Mammary epithelial cell (primary cell): ENCODE data around the gene IQSEC1.

Source experiments
- CTCF ChIP-seq, 2 donors: IDR thresholded peaks in 1 of 2; conservative IDR thresholded peaks in 1 of 2; 2 replicates each; pipeline ENCODE4 v1.5.1; 2011 to 2012; ENCODE audit warnings: inconsistent platforms in 2 of 2, low read length in 2 of 2, mild to moderate bottlenecking in 2 of 2, control low read depth in 1 of 2, low read depth in 1 of 2; ENCODE audit not compliant: insufficient read depth in 1 of 2; ENCODE audit errors: extremely low read depth in 1 of 2
- EZH2 ChIP-seq: IDR thresholded peaks from 2 replicates; pipeline ENCODE4 v1.6.1; 2012; ENCODE audit warnings: low read length, inconsistent platforms, borderline replicate concordance

DNA sequence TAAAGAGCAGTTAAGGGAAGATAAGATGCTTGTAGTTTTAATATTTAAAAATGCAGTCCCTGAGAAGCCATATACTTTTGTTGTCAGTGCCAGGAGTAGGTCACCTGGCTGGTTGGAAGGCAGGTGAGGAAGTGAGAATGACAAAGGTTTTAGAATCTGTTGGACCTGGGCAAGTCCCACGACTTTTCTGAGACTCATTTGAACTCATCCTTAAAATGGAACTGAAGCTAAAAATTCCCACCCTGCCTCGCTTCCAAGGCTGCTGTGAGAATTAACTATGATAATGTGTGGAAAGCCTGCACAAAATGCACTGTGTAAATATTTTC is 77.1 kb downstream of the IQSEC1 start:
- no peak for TF ChIP-seq CTCF (conservative IDR thresholded peaks at IDR 0.05 in 1 of 2, IDR thresholded peaks at IDR 0.05 in 1 of 2; ENCODE audit: extremely low read depth in 1 of 2, insufficient read depth in 1 of 2, low read depth in 1 of 2, low read length in 2 of 2)
- no peak for TF ChIP-seq EZH2
